PFSK-1 (cell line): ENCODE measurements around the gene CCDC85C.

Source experiments
- POLR2AphosphoS5 ChIP-seq: IDR thresholded peaks from 2 replicates; pipeline ENCODE4 v1.6.1; 2012; ENCODE audit warnings: low read depth, mild to moderate bottlenecking, control low read depth, low read length, moderate library complexity
- SIN3A ChIP-seq: IDR thresholded peaks from 2 replicates; pipeline ENCODE4 v1.6.1; 2012; ENCODE audit warnings: mild to moderate bottlenecking, low read length, moderate library complexity, borderline replicate concordance; ENCODE audit not compliant: insufficient read depth

GRCh38 chr14:99600232-99600888 lies 3.6 kb downstream of the CCDC85C start:
- TF ChIP-seq SIN3A, result no peak
- no peak for TF ChIP-seq POLR2AphosphoS5
